T-helper 2 cell (primary cell): ENCODE data around the gene GNAT3.

ENCODE experiments used
- DNase-seq, 5 experiments: peaks; one replicate each; pipeline versions ENCODE4 v3.0.0 to v3.0.0-alpha.2; 2012 to 2022

GNAT3 gene

GRCh38 chr7:80415114-80415513 is 96.8 kb downstream of the GNAT3 start:
- DNase-seq = no peak

DNA sequence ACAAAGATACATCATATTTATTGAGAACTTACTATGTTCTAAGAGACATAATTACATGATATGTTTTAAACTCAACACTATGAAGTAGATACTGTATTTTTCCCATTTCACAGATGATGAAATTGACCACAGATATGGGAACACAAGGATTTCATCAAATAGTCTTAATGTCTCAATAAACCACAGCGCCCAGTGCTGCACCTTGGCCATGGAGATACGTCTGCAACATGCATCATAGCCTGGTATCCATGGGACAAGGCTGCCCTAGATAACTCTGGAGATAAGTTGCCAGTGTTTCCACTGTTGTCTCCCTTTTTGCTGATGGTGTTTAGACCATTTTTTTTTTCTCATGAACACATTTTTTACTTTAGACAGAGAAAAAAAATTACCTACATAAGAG is 97.5 kb downstream of the GNAT3 start:
- DNase-seq = no peak

- DNase-seq = no peak
Measured at GRCh38 chr7:80413383-80413945, 98.4 kb downstream of the GNAT3 start.

DNA sequence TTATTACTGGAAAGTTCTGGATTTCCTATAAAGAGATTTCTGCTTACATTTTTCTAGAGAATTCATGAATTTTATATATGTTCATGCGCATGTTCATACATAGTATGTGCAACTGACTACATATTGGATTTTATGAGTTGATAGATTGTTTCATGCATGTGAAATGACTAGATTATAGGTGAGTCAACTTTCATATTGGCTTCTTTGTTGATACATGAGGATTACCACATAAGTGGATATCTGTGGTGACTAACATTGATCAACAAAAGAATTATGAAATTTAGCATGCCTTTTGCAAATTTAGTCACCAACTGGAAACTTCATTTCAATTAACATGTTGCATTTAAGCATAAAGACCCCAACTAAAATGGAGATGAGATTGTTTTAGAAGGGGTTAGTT is 99.0 kb downstream of the GNAT3 start:
- no peak for DNase-seq

- DNase-seq = no peak
Measured at GRCh38 chr7:80411621-80412020, 100.2 kb downstream of the GNAT3 start.

DNA sequence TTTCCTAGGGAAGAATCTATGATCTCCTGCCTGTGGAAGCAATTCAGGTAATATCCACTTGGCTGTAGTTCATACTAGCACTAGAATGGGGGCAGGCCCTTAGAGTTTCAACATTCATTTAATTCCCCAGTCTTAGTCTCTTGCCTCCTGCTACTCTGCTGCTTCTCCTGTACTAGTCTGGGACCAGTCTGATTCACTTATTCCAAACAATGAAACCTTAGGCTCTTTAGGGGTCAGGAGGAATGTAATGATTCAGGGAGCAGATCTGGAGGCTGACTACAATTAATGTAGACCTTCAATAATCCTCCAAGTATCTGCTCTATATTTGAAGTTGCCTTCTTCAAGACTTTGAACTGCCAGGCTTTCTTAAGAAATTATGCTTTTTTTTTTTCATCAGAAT is 101.8 kb downstream of the GNAT3 start:
- no peak for DNase-seq
